HepG2 (cell line): ENCODE results near the gene PP2D1. TPM values are rescaled to one million over a fixed set of nuclear protein-coding genes. Genes with fewer than 3 reads are reported as not detected.
A peak's percentile ranks its signal among the peaks of the same experiment; 100 is the strongest.

Source experiments
- ATAC-seq: fragments of 200-7000 bp; cut with Tn5 transposase; 3 replicates; pipeline ENCODE4 v1.9.1; 2020; ENCODE audit warnings: mild to moderate bottlenecking, moderate library complexity
- Bru-seq: library from RNA; stranded (reverse); fragments of 400-500 nt; gene quantifications from one replicate; lab custom pipeline; 2021; lab: Mats Ljungman, UMichigan
- BruChase-seq, 2 experiments: library from RNA; stranded (reverse); fragments of 400-500 nt; gene quantifications; one replicate each; lab custom pipeline; 2021; lab: Mats Ljungman, UMichigan
- BruUV-seq: library from RNA; stranded (reverse); fragments of 400-500 nt; replicated peaks from 2 replicates; lab custom pipeline; 2021; lab: Mats Ljungman, UMichigan
- CTCF ChIA-PET: fragments of 300-600 bp; formaldehyde crosslinking; extraction: SDS; loops from one replicate; lab custom pipeline; 2021; ENCODE audit warnings: low total read pairs, inconsistent platforms, low intra/inter-chr PET ratio; lab: Yijun Ruan, JAX
- POLR2A ChIA-PET: fragments of 350-600 bp; sonication (Branson Sonifier 250); formaldehyde crosslinking; loops from one replicate; lab custom pipeline; 2020; ENCODE audit warnings: antibody characterized with exemption, inconsistent platforms; lab: Yijun Ruan, JAX
- DNase-seq: peaks from one replicate; pipeline ENCODE4 v3.0.0-alpha.2; 2015; ENCODE audit warnings: low spot score
- FAIRE-seq: peaks from 3 replicates; lab custom pipeline; 2011; peaks lifted over from hg19 to GRCh38; lab: Jason Lieb, UNC
- H2AFZ ChIP-seq: one replicate; pipeline ENCODE4 v1.6.1; 2011; ENCODE audit warnings: low read length, inconsistent platforms
- H3K27ac ChIP-seq: fragments of 300-600 bp; 3 replicates; pipeline ENCODE4 v1.8.0; 2011; ENCODE audit warnings: mixed run types, mild to moderate bottlenecking, mixed read lengths, low read length, inconsistent platforms; ENCODE audit not compliant: insufficient read depth; ENCODE audit errors: extremely low read length
- H3K27me3 ChIP-seq, 2 experiments: fragments of 200-600 bp in 1 of 2; 2 replicates in 1 of 2; 3 replicates in 1 of 2; pipeline versions ENCODE4 v1.6.0 to v1.8.0; 2011; ENCODE audit warnings: low read length in 2 of 2, mild to moderate bottlenecking in 2 of 2, moderate library complexity in 2 of 2, inconsistent platforms in 1 of 2; ENCODE audit not compliant: insufficient read depth in 2 of 2, control insufficient read depth in 1 of 2
- H3K36me3 ChIP-seq, 2 experiments: fragments of 200-600 bp in 1 of 2; replicated peaks in 1 of 2; 2 replicates in 1 of 2; 3 replicates in 1 of 2; pipeline versions ENCODE4 v1.5.1 to v1.8.0; 2011; ENCODE audit warnings: low read length in 2 of 2, inconsistent platforms in 1 of 2; ENCODE audit not compliant: insufficient read depth in 2 of 2, control insufficient read depth in 1 of 2
- H3K4me1 ChIP-seq: 2 replicates; pipeline ENCODE4 v1.5.1; 2012; ENCODE audit warnings: low read length, inconsistent platforms; ENCODE audit not compliant: insufficient read depth
- H3K4me2 ChIP-seq: 2 replicates; pipeline ENCODE4 v1.6.0; 2011; ENCODE audit warnings: low read depth, low read length, inconsistent platforms
- H3K4me3 ChIP-seq, 3 experiments: fragments of 200-600 bp in 1 of 3; sonication (generic), shearing (Covaris generic) in 1 of 3; replicated peaks in 1 of 3; 2 replicates each; pipeline ENCODE4 v1.5.1; 2011 to 2016; ENCODE audit warnings: low read length in 3 of 3, inconsistent platforms in 2 of 3, low read depth in 2 of 3, mild to moderate bottlenecking in 2 of 3, control low read depth in 1 of 3, mixed read lengths in 1 of 3; ENCODE audit not compliant: insufficient read depth in 1 of 3
- H3K79me2 ChIP-seq: one replicate; pipeline ENCODE4 v1.6.1; 2011; ENCODE audit warnings: low read length, inconsistent platforms; ENCODE audit not compliant: insufficient read depth
- H3K9ac ChIP-seq: 2 replicates; pipeline ENCODE4 v1.6.0; 2011; ENCODE audit warnings: mild to moderate bottlenecking, low read depth, low read length, inconsistent platforms; ENCODE audit not compliant: insufficient read depth
- H3K9me3 ChIP-seq: 2 replicates; pipeline ENCODE4 v1.5.1; 2012; ENCODE audit warnings: mild to moderate bottlenecking, low read length
- H4K20me1 ChIP-seq: 2 replicates; pipeline ENCODE4 v1.6.0; 2011; ENCODE audit warnings: inconsistent platforms, mild to moderate bottlenecking, low read length, moderate library complexity; ENCODE audit not compliant: insufficient read depth
- CBX1 ChIP-seq: IDR thresholded peaks from one replicate; pipeline ENCODE4 v1.6.1; 2016; ENCODE audit warnings: antibody characterized with exemption, low read depth
- HNF4A ChIP-seq: sonication (generic); formaldehyde crosslinking; IDR thresholded peaks from 2 replicates; pipeline ENCODE4 v1.4.0; 2020; ENCODE audit warnings: missing genetic modification reagents
- HNRNPH1 ChIP-seq: fragments of 200-400 bp; formaldehyde crosslinking; optimal IDR thresholded peaks from 2 replicates; pipeline ENCODE3; 2017; ENCODE audit warnings: mild to moderate bottlenecking, low read depth, low read length
- MXD4 ChIP-seq: IDR thresholded peaks from 2 replicates; pipeline ENCODE4 v1.6.1; 2016; ENCODE audit warnings: mild to moderate bottlenecking, missing biosample characterization, missing genetic modification reagents
- PCBP2 ChIP-seq: fragments of 200-400 bp; formaldehyde crosslinking; optimal IDR thresholded peaks from 2 replicates; pipeline ENCODE3; 2018; ENCODE audit warnings: low read length, low read depth; ENCODE audit not compliant: poor library complexity, severe bottlenecking
- SNRNP70 ChIP-seq: fragments of 200-400 bp; formaldehyde crosslinking; IDR thresholded peaks from 2 replicates; pipeline ENCODE4 v1.6.1; 2017; ENCODE audit warnings: mild to moderate bottlenecking, low read depth, low read length, moderate library complexity
- ZNF337 ChIP-seq: sonication (generic); formaldehyde crosslinking; IDR thresholded peaks from 2 replicates; pipeline ENCODE4 v1.5.1; 2020; ENCODE audit warnings: missing genetic modification reagents, low read depth, mild to moderate bottlenecking, borderline replicate concordance
- ZNF644 ChIP-seq: IDR thresholded peaks from 2 replicates; pipeline ENCODE4 v1.6.1; 2016; ENCODE audit warnings: low read depth
- ZNF674 ChIP-seq: sonication (generic); formaldehyde crosslinking; IDR thresholded peaks from 2 replicates; pipeline ENCODE4 v1.5.0; 2020; ENCODE audit warnings: low read depth, mild to moderate bottlenecking, missing genetic modification reagents
- ZNF740 ChIP-seq: sonication (generic); formaldehyde crosslinking; IDR thresholded peaks from 2 replicates; pipeline ENCODE4 v1.4.0; 2020; ENCODE audit warnings: missing genetic modification reagents
- ZNF891 ChIP-seq: sonication (generic); formaldehyde crosslinking; IDR thresholded peaks from 2 replicates; pipeline ENCODE4 v1.5.0; 2020; ENCODE audit warnings: mild to moderate bottlenecking, missing genetic modification reagents
- WGBS: methylation state at CpG from one replicate; pipeline ENCODE4 v1.1.6; 2017; ENCODE audit warnings: low lambda C conversion rate; 5-methylcytosine and 5-hydroxymethylcytosine counted together
- in situ Hi-C: cut with HindIII; loops from 2 replicates; pipeline ENCODE4 v1.10.0; 2017; ENCODE audit warnings: low pct_unique_long_range_greater_than_20kb; ENCODE audit not compliant: extremely low pct_ligation_motif_present
- intact Hi-C: fragments of 100-400 bp; cut with micrococcal nuclease; formaldehyde crosslinking; loops from one replicate; pipeline ENCODE4 v1.10.0; 2022; ENCODE audit not compliant: unreplicated experiment
- long read RNA-seq, 2 experiments: library from RNA in 1 of 2; library from polyadenylated mRNA in 1 of 2; stranded (forward) in 1 of 2; unstranded in 1 of 2; transcript quantifications; one replicate each; pipeline ENCODE4 v2.0.0, GENCODE V29; 2019 to 2022
- polyA minus RNA-seq, 3 experiments: library from RNA; depleted of rRNA, polyadenylated mRNA; stranded (reverse); fragments of >200 nt; gene quantifications; 2 replicates each; pipeline ENCODE4 v1.2.3, GENCODE V29; 2011; ENCODE audit warnings: low replicate concordance in 1 of 3
- polyA plus RNA-seq, 8 experiments: library from polyadenylated mRNA; depleted of rRNA in 3 of 8; stranded (reverse) in 7 of 8; unstranded in 1 of 8; fragments of >200 nt; fragmentation: Illumina TruSeq in 4 of 8; extraction: Trizol in 4 of 8; gene quantifications; 2 replicates each; pipeline versions ENCODE4 v1.2.1 to v1.2.3, GENCODE V29; 2011 to 2016; ENCODE audit warnings: low read depth in 4 of 8, missing spikeins in 1 of 8, mixed read lengths in 1 of 8; ENCODE audit not compliant: insufficient read depth in 1 of 8
- total RNA-seq, 5 experiments: library from RNA; depleted of rRNA; stranded (reverse); fragments of >200 nt; fragmentation: Illumina TruSeq; extraction: Trizol; gene quantifications; 2 replicates each; pipeline ENCODE4 v1.2.3, GENCODE V29; 2016; ENCODE audit warnings: low read depth in 1 of 5
- TF ChIP-seq, protein P1 (sequence below): sonication (generic); formaldehyde crosslinking; IDR thresholded peaks from 2 replicates; pipeline ENCODE4 v1.4.0; 2020; ENCODE audit warnings: mild to moderate bottlenecking, missing genetic modification reagents
- TF ChIP-seq, protein P2 (sequence below): IDR thresholded peaks from 2 replicates; pipeline ENCODE4 v1.6.1; 2016
- TF ChIP-seq, protein P3 (sequence below): sonication (generic); formaldehyde crosslinking; IDR thresholded peaks from 2 replicates; pipeline ENCODE4 v1.4.0; 2020; ENCODE audit warnings: missing genetic modification reagents

The PP2D1 gene
- not detected in 2 replicates for total RNA-seq (2016; rRNA removed; fragmentation: Illumina TruSeq; extraction: Trizol)
- total RNA-seq (2016; cell fraction: cytosol; rRNA removed; fragmentation: Illumina TruSeq; extraction: Trizol; ENCODE audit: low read depth) = not detected in 2 replicates
- not detected in 2 replicates for total RNA-seq (2016; cell fraction: insoluble cytoplasmic fraction; rRNA removed; fragmentation: Illumina TruSeq; extraction: Trizol)
- total RNA-seq (2016; cell fraction: membrane; rRNA removed; fragmentation: Illumina TruSeq; extraction: Trizol) = not detected in 2 replicates
- total RNA-seq (2016; cell fraction: nucleus; rRNA removed; fragmentation: Illumina TruSeq; extraction: Trizol) = not detected in 2 replicates
- polyA plus RNA-seq (2011; rRNA removed) = not detected in 2 replicates
- polyA plus RNA-seq (2011; cell fraction: cytosol; rRNA removed) = not detected in 2 replicates
- polyA plus RNA-seq (2011; cell fraction: nucleus; rRNA removed) = not detected in 2 replicates
- polyA plus RNA-seq (2012) = 0.09 and 0.20 TPM in 2 replicates
- polyA plus RNA-seq (2016; cell fraction: cytosol; fragmentation: Illumina TruSeq; extraction: Trizol; ENCODE audit: low read depth) = not detected in 2 replicates
- not detected in 2 replicates for polyA plus RNA-seq (2016; cell fraction: insoluble cytoplasmic fraction; fragmentation: Illumina TruSeq; extraction: Trizol; ENCODE audit: low read depth)
- not detected in 2 replicates for polyA plus RNA-seq (2016; cell fraction: membrane; fragmentation: Illumina TruSeq; extraction: Trizol; ENCODE audit: low read depth)
- not detected in 2 replicates for polyA plus RNA-seq (2016; cell fraction: nucleus; fragmentation: Illumina TruSeq; extraction: Trizol; ENCODE audit: insufficient read depth, low read depth)
- polyA minus RNA-seq (2011; rRNA and poly(A)+ RNA removed; ENCODE audit: low replicate concordance) = not detected in 2 replicates
- not detected in 2 replicates for polyA minus RNA-seq (2011; cell fraction: cytosol; rRNA and poly(A)+ RNA removed)
- polyA minus RNA-seq (2011; cell fraction: nucleus; rRNA and poly(A)+ RNA removed) = not detected in 2 replicates
- not detected for Bru-seq, nascent RNA
- BruChase-seq, experiment 1, labeled RNA remaining after a 6-hour chase = not detected
- percentile 4 among the genes with signal in this experiment for BruChase-seq, experiment 2, labeled RNA remaining after a 2-hour chase
- long read RNA-seq, experiment 1 = 0 reads
- long read RNA-seq, experiment 2 = 0 reads

GRCh38 chr3:20012164-20012563 lies at the start of gene PP2D1:
Gene PP2D1 (minus strand): TSS chr3:20012264. CDS start chr3:20012072, 192 bp downstream.
- ATAC-seq (no peak), DNase-seq (no peak), FAIRE-seq (no peak)
- Histone ChIP-seq H3K4me3 (no peak within 1 kb of the TSS), H3K4me2 (no peak within 1 kb of the TSS), H3K27me3 (no peaks in the 10 kb centered on the region), H3K9me3 (no peaks in the 10 kb centered on the region), H3K4me1 (no peaks in the 10 kb centered on the region), H3K79me2 (no peaks in the 10 kb centered on the region), H3K9ac (no peak within 1 kb of the TSS), H3K36me3 (no peaks in the 10 kb centered on the region), H3K27ac (no peak within 1 kb of the TSS), H2AFZ (no peak within 1 kb of the TSS), H4K20me1 (no peaks in the 10 kb centered on the region)
- BruUV-seq = no TSS peak
- ChIA-PET POLR2A (no interaction called here), CTCF (no interaction called here)
- 51% methylated on average over 4 of the region's 4 CpGs for WGBS
- intact Hi-C loops (no loop called here), in situ Hi-C loops (no loop called here)
- TF ChIP-seq ZNF644 (no peak), ZNF337 (no peak), SNRNP70 (no peak), ZNF674 (CRISPR knock-in tag) (no peak), ZNF740 (CRISPR knock-in tag) (no peak), HNF4A (CRISPR knock-in tag) (no peak), CBX1 (no peak), HNRNPH1 (no peak), ZNF891 (no peak), MXD4 (no peak), PCBP2 (no peak)
- TF ChIP-seq, protein P1, sequence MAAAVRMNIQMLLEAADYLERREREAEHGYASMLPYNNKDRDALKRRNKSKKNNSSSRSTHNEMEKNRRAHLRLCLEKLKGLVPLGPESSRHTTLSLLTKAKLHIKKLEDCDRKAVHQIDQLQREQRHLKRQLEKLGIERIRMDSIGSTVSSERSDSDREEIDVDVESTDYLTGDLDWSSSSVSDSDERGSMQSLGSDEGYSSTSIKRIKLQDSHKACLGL (CRISPR knock-in tag) = no peak
- TF ChIP-seq, protein P2, sequence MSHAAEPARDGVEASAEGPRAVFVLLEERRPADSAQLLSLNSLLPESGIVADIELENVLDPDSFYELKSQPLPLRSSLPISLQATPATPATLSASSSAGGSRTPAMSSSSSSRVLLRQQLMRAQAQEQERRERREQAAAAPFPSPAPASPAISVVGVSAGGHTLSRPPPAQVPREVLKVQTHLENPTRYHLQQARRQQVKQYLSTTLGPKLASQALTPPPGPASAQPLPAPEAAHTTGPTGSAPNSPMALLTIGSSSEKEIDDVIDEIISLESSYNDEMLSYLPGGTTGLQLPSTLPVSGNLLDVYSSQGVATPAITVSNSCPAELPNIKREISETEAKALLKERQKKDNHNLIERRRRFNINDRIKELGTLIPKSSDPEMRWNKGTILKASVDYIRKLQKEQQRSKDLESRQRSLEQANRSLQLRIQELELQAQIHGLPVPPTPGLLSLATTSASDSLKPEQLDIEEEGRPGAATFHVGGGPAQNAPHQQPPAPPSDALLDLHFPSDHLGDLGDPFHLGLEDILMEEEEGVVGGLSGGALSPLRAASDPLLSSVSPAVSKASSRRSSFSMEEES = no peak
- TF ChIP-seq, protein P3, sequence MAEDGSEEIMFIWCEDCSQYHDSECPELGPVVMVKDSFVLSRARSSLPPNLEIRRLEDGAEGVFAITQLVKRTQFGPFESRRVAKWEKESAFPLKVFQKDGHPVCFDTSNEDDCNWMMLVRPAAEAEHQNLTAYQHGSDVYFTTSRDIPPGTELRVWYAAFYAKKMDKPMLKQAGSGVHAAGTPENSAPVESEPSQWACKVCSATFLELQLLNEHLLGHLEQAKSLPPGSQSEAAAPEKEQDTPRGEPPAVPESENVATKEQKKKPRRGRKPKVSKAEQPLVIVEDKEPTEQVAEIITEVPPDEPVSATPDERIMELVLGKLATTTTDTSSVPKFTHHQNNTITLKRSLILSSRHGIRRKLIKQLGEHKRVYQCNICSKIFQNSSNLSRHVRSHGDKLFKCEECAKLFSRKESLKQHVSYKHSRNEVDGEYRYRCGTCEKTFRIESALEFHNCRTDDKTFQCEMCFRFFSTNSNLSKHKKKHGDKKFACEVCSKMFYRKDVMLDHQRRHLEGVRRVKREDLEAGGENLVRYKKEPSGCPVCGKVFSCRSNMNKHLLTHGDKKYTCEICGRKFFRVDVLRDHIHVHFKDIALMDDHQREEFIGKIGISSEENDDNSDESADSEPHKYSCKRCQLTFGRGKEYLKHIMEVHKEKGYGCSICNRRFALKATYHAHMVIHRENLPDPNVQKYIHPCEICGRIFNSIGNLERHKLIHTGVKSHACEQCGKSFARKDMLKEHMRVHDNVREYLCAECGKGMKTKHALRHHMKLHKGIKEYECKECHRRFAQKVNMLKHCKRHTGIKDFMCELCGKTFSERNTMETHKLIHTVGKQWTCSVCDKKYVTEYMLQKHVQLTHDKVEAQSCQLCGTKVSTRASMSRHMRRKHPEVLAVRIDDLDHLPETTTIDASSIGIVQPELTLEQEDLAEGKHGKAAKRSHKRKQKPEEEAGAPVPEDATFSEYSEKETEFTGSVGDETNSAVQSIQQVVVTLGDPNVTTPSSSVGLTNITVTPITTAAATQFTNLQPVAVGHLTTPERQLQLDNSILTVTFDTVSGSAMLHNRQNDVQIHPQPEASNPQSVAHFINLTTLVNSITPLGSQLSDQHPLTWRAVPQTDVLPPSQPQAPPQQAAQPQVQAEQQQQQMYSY (CRISPR knock-in tag) = no peak
